Measurements from ENCODE around the gene KCNT2.
A peak's percentile ranks its signal among the peaks of the same experiment; 100 is the strongest.
"Not testable (repeated sequence)": the region's sequence is repeated elsewhere in the genome, so short reads cannot be mapped to it uniquely, and the experiment has no call there.

The KCNT2 gene

DNA sequence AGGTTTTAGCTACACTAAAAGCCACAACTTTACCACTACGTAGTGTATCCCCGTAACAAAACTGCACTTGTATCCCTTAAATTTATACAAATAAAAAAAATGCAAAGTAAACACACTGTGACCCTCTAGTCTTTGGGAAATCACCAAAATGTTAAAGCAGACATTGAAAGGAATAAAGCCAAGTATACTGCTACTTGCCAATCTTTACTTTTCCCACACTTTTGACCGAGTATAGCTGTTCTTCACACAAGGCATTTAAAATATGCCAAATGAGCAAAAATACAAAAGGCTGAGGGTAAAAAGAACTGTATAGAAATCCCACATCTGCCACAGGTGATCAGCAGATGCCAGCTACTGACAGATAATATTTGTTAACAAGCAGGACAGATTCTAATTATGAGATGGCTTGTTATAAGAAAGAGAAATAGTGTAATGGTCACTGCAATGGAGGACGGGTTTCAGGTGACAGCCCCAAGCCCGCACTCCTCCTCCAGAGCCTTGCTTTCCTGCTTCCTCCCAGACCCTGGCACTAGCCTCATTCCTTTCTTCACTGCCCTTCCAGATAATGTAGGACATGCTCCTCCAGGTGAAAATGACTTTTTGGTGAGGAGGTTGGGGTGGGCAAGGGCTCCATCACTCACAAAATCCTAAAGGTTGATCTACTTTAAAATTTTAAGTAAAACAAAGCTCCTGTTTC is 18.1 kb downstream of the KCNT2 start:
- no peak for DNase-seq

GRCh38 chr1:196584696-196585095 is 23.5 kb downstream of the KCNT2 start:
- no peak for DNase-seq

GRCh38 chr1:196577386-196577785 is 30.9 kb downstream of the KCNT2 start:
- no peak for DNase-seq

GRCh38 chr1:196573226-196573625 is 35.0 kb downstream of the KCNT2 start:
- no peak for DNase-seq

DNA sequence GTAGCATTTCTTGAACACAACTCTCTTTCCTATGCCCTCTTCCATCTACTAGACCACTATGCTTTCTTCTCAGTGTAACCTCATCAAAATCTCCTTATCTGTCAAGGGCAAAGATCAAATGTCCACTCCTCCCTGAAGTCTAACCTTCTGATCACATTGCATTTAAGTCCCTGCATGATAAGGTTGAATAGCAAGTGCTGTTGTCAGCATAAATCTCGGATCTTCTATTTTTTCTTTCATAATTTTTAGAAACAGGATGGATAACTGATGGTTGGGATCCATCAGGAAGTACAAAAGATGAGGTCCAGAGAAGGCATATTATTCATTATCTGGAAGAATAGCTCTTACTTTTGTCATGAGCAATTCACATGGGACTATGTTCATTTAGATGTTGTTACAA is 41.0 kb downstream of the KCNT2 start:
- no peak for DNase-seq

DNA sequence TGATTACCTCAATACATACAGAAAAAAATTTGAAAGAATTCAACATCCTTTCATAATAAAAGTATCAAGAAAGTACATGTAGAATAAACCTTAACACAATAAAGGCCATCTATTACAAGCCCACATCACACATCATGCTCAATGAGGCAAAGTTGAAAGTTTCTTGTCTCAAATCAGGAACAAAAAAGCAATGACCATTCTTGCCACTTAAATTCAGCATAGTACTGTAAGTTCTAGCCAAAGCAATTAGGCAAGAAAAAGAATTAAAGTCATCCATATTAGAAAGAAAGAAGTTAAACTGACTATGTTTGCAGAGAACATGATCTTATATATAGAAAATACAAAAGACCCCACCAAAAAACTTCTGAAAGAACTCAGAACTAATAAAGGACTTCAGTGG is 44.5 kb downstream of the KCNT2 start:
- DNase-seq, result no peak

DNA sequence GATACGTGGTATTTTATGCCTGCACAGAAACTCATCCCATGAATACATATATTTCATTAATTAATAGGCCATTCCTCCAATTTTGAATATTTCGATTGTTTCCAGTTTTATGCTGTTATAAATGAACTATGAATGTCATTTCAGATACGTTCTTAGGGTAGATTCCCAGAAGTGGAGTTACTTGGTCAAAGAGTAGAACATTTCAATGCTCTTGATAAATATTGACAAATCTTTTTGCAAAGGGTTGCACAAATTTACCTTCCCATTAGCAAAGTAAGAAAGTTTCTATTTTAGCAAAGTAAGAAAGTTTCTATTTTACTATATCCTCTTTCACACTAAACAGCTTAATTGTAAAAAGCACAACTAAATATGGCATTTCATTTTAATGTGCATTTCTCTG is 48.9 kb downstream of the KCNT2 start:
- no peak for DNase-seq

DNA sequence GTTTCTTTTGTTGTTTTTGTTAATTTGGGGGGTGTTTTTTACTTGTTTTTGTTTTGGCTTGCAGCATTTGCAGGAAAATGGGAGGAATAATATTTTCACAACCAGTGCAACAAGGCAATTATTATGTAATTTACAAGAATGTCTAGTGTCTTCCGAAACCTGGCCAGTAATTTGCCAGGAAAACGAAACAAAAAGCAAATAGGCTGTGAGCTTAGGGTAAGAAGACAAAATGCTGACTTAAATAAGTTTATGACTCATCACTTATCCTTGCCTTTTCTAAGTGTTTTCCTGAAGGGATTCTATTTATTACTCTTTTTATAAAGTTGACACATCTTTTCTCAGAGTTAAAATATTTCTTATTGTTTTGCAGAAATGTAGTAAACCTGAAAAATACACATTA is 49.8 kb downstream of the KCNT2 start:
- no peak for DNase-seq

DNA sequence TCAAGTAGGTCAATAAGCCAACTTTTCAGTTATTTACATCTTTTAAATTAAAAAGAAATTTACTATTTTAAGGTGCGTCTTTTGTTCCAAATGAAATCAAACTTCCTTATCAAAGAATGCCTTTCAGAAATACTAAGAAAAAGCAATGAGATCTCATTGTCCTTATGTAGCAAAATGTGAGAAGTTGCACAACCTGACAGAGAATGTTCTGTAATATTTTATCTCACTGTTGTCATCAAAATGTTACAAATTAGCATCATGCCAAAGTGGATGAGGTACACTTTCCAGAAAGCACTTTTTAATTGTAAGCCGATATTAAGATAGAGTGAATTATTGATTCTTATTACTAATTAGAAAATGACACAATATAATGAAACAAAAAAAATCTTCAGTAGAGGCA is 50.4 kb downstream of the KCNT2 start:
- no peak for DNase-seq

GRCh38 chr1:196550731-196551130 is 57.5 kb downstream of the KCNT2 start:
- no peak for DNase-seq

DNA sequence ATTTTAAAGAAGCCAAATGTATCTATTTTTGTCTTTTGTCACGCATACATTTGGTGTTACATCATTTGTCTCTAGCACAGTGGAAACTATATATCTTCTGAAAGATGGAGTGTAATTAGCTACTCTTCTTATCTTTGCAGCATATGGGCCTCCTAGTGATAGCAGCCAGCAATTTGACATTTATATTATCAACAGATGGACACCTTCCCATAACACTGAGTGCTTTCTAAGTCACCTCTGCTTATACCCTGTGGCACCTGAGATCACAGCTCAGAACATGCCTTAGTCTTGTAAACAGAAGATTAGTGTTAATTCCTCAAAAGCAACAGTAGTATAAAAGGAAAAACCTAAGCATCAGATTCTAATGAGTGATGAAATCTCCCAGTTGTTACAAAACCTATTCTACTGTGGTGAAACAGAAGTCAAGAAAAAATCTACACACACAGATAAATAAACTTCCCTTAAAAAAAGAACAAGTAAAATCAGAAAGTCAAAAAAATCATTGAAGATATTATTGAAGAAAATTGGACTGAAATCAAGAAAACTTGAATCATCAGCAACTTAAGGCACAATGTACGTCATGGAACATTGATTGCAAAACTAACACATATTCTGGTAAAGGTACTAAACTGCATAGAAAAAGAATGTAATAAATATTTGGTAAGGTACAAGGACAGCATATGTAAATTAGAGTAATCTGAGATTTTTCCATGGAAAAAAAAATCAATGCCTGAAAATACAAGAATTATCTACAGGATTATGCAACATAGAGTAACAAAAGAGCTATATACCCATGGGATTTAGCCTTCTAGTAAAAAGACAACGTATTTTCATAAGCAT is 61.7 kb downstream of the KCNT2 start:
- peak; percentile 98 for DNase-seq

DNA sequence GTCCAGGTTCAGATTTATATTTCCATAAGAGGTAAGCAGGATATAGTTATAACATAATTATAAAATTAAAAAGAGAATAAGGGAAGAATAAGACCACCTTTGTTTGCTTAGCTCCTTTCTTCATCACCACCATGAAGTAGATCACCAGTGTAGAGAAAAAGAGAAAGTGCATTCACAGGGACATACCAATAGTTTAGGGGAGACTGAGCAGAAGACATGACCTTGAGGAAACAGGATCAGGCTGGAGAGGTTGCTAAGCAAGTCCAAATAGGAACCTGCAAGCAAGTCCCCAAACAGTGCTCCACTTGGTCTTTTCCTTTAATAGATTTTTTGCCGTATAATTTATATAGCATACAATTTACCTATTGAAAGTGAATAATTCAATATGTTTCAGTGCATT is 63.0 kb downstream of the KCNT2 start:
- DNase-seq, result peak; percentile 18

- DNase-seq, result no peak
Measured at GRCh38 chr1:196544617-196545016, 63.6 kb downstream of the KCNT2 start.

- no peak for DNase-seq
Measured at GRCh38 chr1:196543833-196544232, 64.4 kb downstream of the KCNT2 start.

GRCh38 chr1:196538473-196538872 is 69.8 kb downstream of the KCNT2 start:
- DNase-seq, result peak; percentile 38

DNA sequence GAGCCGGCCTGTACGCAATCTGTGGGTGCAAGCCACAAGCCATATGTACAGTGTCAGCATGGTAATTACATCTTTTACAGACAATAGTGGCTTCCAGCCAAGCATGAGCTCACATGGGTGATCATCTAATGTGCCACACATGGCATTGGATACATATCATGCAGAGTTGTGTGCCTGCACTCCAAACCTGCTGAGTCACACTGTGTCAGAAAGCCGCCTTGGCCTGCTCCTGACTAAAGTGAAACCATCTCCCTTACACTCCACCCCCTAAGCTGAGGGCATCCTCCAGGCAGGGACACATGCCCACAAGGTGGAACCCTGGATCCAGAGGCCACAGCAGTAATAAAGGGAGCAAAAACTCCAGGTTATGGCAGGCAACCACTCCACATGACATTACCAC is 72.5 kb downstream of the KCNT2 start:
- peak; percentile 65 for DNase-seq

- DNase-seq, result no peak
Measured at GRCh38 chr1:196531737-196532524, 76.3 kb downstream of the KCNT2 start.

GRCh38 chr1:196527919-196528318 is 80.3 kb downstream of the KCNT2 start:
- no peak for DNase-seq

GRCh38 chr1:196522574-196523345 is 85.5 kb downstream of the KCNT2 start:
- not testable (repeated sequence) for DNase-seq

DNA sequence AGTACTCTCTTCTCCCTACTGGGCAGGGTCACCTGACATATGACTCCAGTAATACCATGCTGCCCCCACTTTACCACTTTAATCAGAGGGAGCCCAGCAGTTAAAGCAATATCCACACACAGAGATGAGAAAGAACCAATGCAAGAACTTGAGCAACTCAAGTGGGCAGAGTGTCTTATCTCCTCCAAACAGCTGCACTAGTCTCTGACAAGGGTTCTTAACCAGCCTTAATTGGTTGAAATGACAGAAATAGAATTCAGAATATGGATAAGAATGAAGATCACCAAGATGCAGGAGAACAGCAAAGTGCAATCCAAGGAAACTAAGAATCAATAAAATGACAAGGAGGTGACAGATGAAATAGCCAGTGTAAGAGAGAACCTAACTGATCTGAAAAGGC is 91.0 kb downstream of the KCNT2 start:
- no peak for DNase-seq

- no peak for DNase-seq
Measured at GRCh38 chr1:196516373-196516772, 91.9 kb downstream of the KCNT2 start.

GRCh38 chr1:196515904-196516303 is 92.3 kb downstream of the KCNT2 start:
- DNase-seq, result no peak

GRCh38 chr1:196513821-196514220 is 94.4 kb downstream of the KCNT2 start:
- no peak for DNase-seq
